PC-3 (cell line): ENCODE data around the gene JSRP1.
"Not testable (repeated sequence)": the region's sequence is repeated elsewhere in the genome, so short reads cannot be mapped to it uniquely, and the experiment has no call there.

Experiments used
- CTCF ChIP-seq: fragments of 300-600 bp; sonication (generic); conservative IDR thresholded peaks from 2 replicates; pipeline ENCODE4 v1.5.1; 2017; ENCODE audit warnings: antibody characterized with exemption, low read depth, mild to moderate bottlenecking, low read length
- EZH2 ChIP-seq: fragments of 300-600 bp; sonication (generic); IDR thresholded peaks from one replicate; pipeline ENCODE4 v1.6.1; 2017; ENCODE audit warnings: antibody characterized with exemption, mild to moderate bottlenecking, low read length; ENCODE audit not compliant: unreplicated experiment
- EZH2phosphoT487 ChIP-seq: fragments of 300-600 bp; sonication (generic); IDR thresholded peaks from 2 replicates; pipeline ENCODE4 v1.6.1; 2018; ENCODE audit warnings: mild to moderate bottlenecking, antibody characterized with exemption, low read length, borderline replicate concordance

GRCh38 chr19:2281265-2282061 lies 25.2 kb upstream of the JSRP1 start:
- not testable (repeated sequence) for TF ChIP-seq CTCF, EZH2, EZH2phosphoT487
